SK-N-MC (cell line): ENCODE results near the gene UNC13B.

Source experiments
- EZH2 ChIP-seq: fragments of 200-600 bp; sonication (generic); IDR thresholded peaks from one replicate; pipeline ENCODE4 v1.6.1; 2017; ENCODE audit warnings: antibody characterized with exemption
- POLR2AphosphoS5 ChIP-seq: IDR thresholded peaks from 2 replicates; pipeline ENCODE4 v1.6.1; 2012; ENCODE audit warnings: mild to moderate bottlenecking, low read depth, low read length, borderline replicate concordance

DNA sequence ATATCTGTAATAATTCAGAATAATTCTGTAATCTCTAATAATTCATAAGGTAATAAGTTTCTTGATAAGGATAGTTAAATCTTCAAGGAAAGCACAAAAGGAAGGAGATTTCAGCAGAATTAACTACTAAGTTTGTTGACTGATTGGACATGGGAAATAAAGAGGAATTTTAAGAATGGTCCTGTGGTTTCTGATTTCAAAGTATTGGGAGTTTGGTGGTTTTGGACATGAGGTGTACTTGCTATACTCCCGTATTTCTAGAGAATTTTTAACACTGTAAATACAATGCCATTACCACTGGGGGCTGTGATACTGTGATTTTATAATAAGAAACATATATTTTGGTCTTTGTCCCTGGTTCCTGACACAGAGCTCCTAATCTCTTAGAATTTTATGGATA lies 123.9 kb downstream of the UNC13B start:
- TF ChIP-seq POLR2AphosphoS5 (no peak), EZH2 (no peak)
